Mesodermal cell (in vitro differentiated cells): ENCODE results near the gene ALCAM.

Experiments
- H3K27ac ChIP-seq: 2 replicates; pipeline ENCODE4 v1.7.0; 2013; ENCODE audit warnings: mild to moderate bottlenecking, low read depth, low read length, moderate library complexity; ENCODE audit not compliant: severe bottlenecking
- H3K36me3 ChIP-seq: 2 replicates; pipeline ENCODE4 v1.7.1; 2013; ENCODE audit warnings: mild to moderate bottlenecking, low read length, moderate library complexity; ENCODE audit not compliant: control insufficient read depth, insufficient read depth
- H3K4me1 ChIP-seq: one replicate; pipeline ENCODE4 v1.7.1; 2013; ENCODE audit warnings: mild to moderate bottlenecking, low read length; ENCODE audit not compliant: insufficient read depth, control insufficient read depth, poor library complexity, severe bottlenecking
- H3K4me3 ChIP-seq: 2 replicates; pipeline ENCODE4 v1.7.0; 2013; ENCODE audit warnings: low read length, control low read depth, mild to moderate bottlenecking; ENCODE audit not compliant: insufficient read depth, poor library complexity, severe bottlenecking; ENCODE audit errors: extremely low read depth
- H3K9me3 ChIP-seq: 2 replicates; pipeline ENCODE4 v1.7.1; 2013; ENCODE audit warnings: mild to moderate bottlenecking, low read length, moderate library complexity; ENCODE audit not compliant: control insufficient read depth
- WGBS, 2 experiments: methylation state at CpG; one replicate each; pipeline ENCODE4 v1.1.5; 2013; ENCODE audit warnings: missing lambda C conversion rate in 2 of 2; ENCODE audit not compliant: insufficient coverage in 2 of 2; 5-methylcytosine and 5-hydroxymethylcytosine counted together

ALCAM gene

DNA sequence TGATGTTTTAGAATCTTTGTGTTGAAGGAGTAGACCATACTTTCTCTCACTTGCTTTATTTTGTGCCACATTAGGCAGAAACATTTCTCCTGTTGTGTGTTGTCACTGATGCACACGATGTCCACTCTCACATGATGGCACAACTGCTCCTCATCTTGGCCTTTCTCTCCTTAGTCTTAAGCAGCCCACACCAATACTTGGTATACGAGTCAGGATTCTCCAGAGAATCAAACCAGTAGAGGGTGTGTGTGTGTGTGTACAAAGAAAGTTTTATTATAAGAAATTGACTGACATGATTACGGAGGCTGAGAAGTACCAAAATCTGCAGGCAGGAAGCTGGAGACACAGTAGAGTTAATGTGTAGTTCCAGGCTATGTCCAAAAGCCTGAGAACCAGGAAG is 187.1 kb downstream of the ALCAM start:
- Histone ChIP-seq H3K36me3 (peaks cover 16% of the 10 kb centered on the region), H3K4me3 (no peak overlapping the region), H3K9me3 (no peaks in the 10 kb centered on the region), H3K4me1 (no peaks in the 10 kb centered on the region), H3K27ac (no peak overlapping the region)
- 93 to 100% methylated on average over 1 to 3 of the region's 3 CpGs for WGBS, 2 experiments

- H3K9me3 ChIP-seq, result no peaks in the 10 kb centered on the region
- H3K4me1 ChIP-seq, result no peaks in the 10 kb centered on the region
- H3K4me3 ChIP-seq, result no peak overlapping the region
- no peak overlapping the region for H3K27ac ChIP-seq
- H3K36me3 ChIP-seq, result peaks cover 11% of the 10 kb centered on the region
- 100% methylated on average over 1 of the region's 2 CpGs; no CpG with 5 or more reads in 1 of the 2 experiments for WGBS, 2 experiments
Observed at GRCh38 chr3:105555206-105555605, 188.5 kb downstream of the ALCAM start.

GRCh38 chr3:105559856-105560255 is 193.1 kb downstream of the ALCAM start:
- no CpG with 5 or more reads among the region's 1 CpG for WGBS, 2 experiments
- H3K27ac ChIP-seq, result no peak overlapping the region
- no peaks in the 10 kb centered on the region for H3K4me1 ChIP-seq
- no peak overlapping the region for H3K4me3 ChIP-seq
- no peaks in the 10 kb centered on the region for H3K36me3 ChIP-seq
- H3K9me3 ChIP-seq, result no peaks in the 10 kb centered on the region

DNA sequence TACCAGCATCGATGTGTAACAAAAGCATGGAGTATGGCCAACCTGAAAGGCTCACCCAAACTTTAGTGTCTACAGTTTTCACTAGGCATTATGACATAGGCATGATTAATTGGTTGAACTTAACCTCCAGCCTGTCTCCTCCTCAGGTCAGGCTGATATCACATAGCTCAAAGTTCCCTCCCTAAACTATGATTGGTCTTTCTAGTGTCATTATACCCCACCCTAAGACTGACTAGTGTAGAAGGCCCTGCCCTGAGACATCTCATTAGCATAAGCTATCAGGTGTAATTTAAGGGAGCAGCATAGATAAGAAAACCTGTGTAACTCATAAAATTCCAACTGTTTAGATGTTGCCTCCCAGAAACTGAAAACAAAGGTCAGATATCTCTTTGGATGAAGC is 195.2 kb downstream of the ALCAM start:
- Histone ChIP-seq H3K36me3 (no peaks in the 10 kb centered on the region), H3K4me1 (no peaks in the 10 kb centered on the region), H3K9me3 (no peaks in the 10 kb centered on the region), H3K27ac (no peak overlapping the region), H3K4me3 (no peak overlapping the region)
- WGBS, 2 experiments, result 89 to 100% methylated on average over 1 of the region's 1 CpG

GRCh38 chr3:105564546-105565288 is 198.0 kb downstream of the ALCAM start:
- Histone ChIP-seq H3K4me1 (no peaks in the 10 kb centered on the region), H3K4me3 (no peak overlapping the region), H3K9me3 (no peaks in the 10 kb centered on the region), H3K27ac (no peak overlapping the region), H3K36me3 (no peaks in the 10 kb centered on the region)
- WGBS, 2 experiments, result 86 to 87% methylated on average over 4 to 5 of the region's 6 CpGs

DNA sequence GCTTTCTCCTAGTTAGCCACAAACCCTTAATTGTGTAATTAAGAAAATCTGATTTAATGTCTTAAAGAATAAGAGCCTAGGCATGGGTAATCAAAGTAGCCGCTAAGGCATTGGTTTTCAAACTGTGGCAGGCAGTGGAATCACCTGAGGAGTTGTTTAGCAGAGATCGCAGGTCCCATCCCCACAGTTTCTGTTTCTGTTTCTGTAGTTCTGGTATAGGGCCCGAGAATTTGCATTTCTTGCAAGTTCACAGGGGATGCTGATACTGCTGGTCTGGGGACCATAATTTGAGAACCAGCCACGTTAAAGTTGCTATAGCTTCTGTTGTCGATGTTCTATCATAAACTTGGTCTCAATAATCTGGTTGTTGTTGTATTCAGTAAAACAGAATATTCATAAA is 204.3 kb downstream of the ALCAM start:
- H3K27ac ChIP-seq, result no peak overlapping the region
- no peaks in the 10 kb centered on the region for H3K9me3 ChIP-seq
- peaks cover 6% of the 10 kb centered on the region for H3K36me3 ChIP-seq
- WGBS, 2 experiments, result 90 to 97% methylated on average over 2 to 5 of the region's 5 CpGs
- no peak overlapping the region for H3K4me3 ChIP-seq
- H3K4me1 ChIP-seq, result no peaks in the 10 kb centered on the region

GRCh38 chr3:105572501-105572900 is 205.8 kb downstream of the ALCAM start:
- H3K4me3 ChIP-seq, result no peak overlapping the region
- H3K4me1 ChIP-seq, result no peaks in the 10 kb centered on the region
- H3K36me3 ChIP-seq, result peaks cover 6% of the 10 kb centered on the region
- 100% methylated on average over 1 of the region's 6 CpGs for WGBS, 2 experiments
- no peaks in the 10 kb centered on the region for H3K9me3 ChIP-seq
- H3K27ac ChIP-seq, result no peak overlapping the region

- Histone ChIP-seq H3K36me3 (no peaks in the 10 kb centered on the region), H3K9me3 (peaks cover 5% of the 10 kb centered on the region), H3K4me1 (no peaks in the 10 kb centered on the region), H3K4me3 (no peak overlapping the region), H3K27ac (no peak overlapping the region)
- WGBS, 2 experiments, result no CpG with 5 or more reads among the region's 1 CpG
Observed at GRCh38 chr3:105579439-105579838, 212.7 kb downstream of the ALCAM start.

GRCh38 chr3:105580296-105580965 is 213.7 kb downstream of the ALCAM start:
- WGBS, 2 experiments, result 92 to 95% methylated on average over 2 to 3 of the region's 7 CpGs
- H3K36me3 ChIP-seq, result no peaks in the 10 kb centered on the region
- peaks cover 5% of the 10 kb centered on the region for H3K9me3 ChIP-seq

DNA sequence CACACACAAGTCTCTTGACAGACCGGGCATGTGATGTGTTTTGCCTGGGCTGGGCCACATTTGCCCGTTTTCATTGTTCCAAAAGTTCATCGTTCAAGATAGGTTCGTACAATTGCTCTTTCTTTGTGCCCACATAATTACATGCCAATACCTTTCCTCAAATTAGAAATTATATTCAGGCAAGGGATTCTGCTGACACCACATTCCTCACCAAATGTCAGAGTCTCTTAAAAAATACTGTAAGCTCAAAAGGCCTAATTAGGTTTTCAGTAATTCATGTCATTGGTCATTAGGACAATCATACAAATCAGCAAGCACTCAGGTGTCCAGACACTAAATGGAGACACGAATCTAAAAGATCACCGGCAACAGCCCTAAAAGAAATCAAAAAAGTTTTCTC is 215.3 kb downstream of the ALCAM start:
- Histone ChIP-seq H3K4me1 (no peaks in the 10 kb centered on the region), H3K9me3 (peaks cover 5% of the 10 kb centered on the region), H3K4me3 (no peak overlapping the region), H3K36me3 (no peaks in the 10 kb centered on the region), H3K27ac (no peak overlapping the region)
- WGBS, 2 experiments, result 91 to 97% methylated on average over 4 to 6 of the region's 6 CpGs

More at GRCh38 chr3:105580296-105580965, 213.7 kb downstream of the ALCAM start:
- H3K4me1 ChIP-seq, result no peaks in the 10 kb centered on the region
- H3K27ac ChIP-seq, result no peak overlapping the region
- H3K4me3 ChIP-seq, result no peak overlapping the region
